Amygdala (tissue), 56 donors: ENCODE data around the gene OR2S2.

ENCODE experiments used
- DNase-seq, 56 donors: peaks; one replicate each; lab custom pipeline; 2025; lab: John Stamatoyannopoulos, UW

Gene OR2S2

GRCh38 chr9:35965011-35965410 lies 7.1 kb upstream of the OR2S2 start:
- no peak for DNase-seq

- DNase-seq, result no peak
These were observed 4.4 kb upstream of the OR2S2 start for GRCh38 chr9:35962126-35962906.

- DNase-seq, result peak in 7 of 56 donors; percentile 5 to 29 (median 12)
These were observed 2.2 kb upstream of the OR2S2 start for GRCh38 chr9:35960039-35960655.

- DNase-seq, result no peak
These were observed 1.3 kb downstream of the OR2S2 start for GRCh38 chr9:35956651-35957050.

- DNase-seq, result peak in 25 of 56 donors; percentile 2 to 68 (median 16)
These were observed 2.9 kb downstream of the OR2S2 start for GRCh38 chr9:35954942-35955546.

GRCh38 chr9:35952526-35953191 lies 5.3 kb downstream of the OR2S2 start:
- DNase-seq, result no peak

- no peak for DNase-seq
These were observed 6.2 kb downstream of the OR2S2 start for GRCh38 chr9:35951736-35952135.

GRCh38 chr9:35948901-35949318 lies 9.0 kb downstream of the OR2S2 start:
- no peak for DNase-seq

GRCh38 chr9:35948451-35948850 lies 9.5 kb downstream of the OR2S2 start:
- DNase-seq, result no peak

GRCh38 chr9:35945341-35946018 lies 12.5 kb downstream of the OR2S2 start:
- peak in 31 of 56 donors; percentile 6 to 72 (median 34) for DNase-seq

- no peak for DNase-seq
These were observed 13.1 kb downstream of the OR2S2 start for GRCh38 chr9:35944841-35945240.

GRCh38 chr9:35944173-35944572 lies 13.8 kb downstream of the OR2S2 start:
- no peak for DNase-seq

- DNase-seq, result no peak
These were observed 15.7 kb downstream of the OR2S2 start for GRCh38 chr9:35942286-35942685.

GRCh38 chr9:35940458-35941407 lies 17.2 kb downstream of the OR2S2 start:
- no peak for DNase-seq

- no peak for DNase-seq
These were observed 18.2 kb downstream of the OR2S2 start for GRCh38 chr9:35939679-35940250.

GRCh38 chr9:35938474-35939356 lies 19.2 kb downstream of the OR2S2 start:
- no peak for DNase-seq

- DNase-seq, result no peak
These were observed 20.7 kb downstream of the OR2S2 start for GRCh38 chr9:35937227-35937626.
